Activated CD4-positive, alpha-beta T cell treated with anti-CD3 and anti-CD28 coated beads, Interleukin-2, amount 10 ng/mL, durations not matched to agents 24 days and 14 days (primary cell): Measurements from ENCODE around the gene NARS2. TPM values are rescaled to one million over a fixed set of nuclear protein-coding genes. Genes with fewer than 3 reads are reported as not detected.
"Not testable (repeated sequence)": the region's sequence is repeated elsewhere in the genome, so short reads cannot be mapped to it uniquely, and the experiment has no call there.

Experiments used
- DNase-seq: peaks from one replicate; pipeline ENCODE4 v3.0.0; 2022
- H3K27ac Mint-ChIP-seq: one replicate; pipeline ENCODE4 v1.8.0; 2022; ENCODE audit warnings: mild to moderate bottlenecking, mixed read lengths
- H3K27me3 Mint-ChIP-seq: one replicate; pipeline ENCODE4 v1.8.0; 2022; ENCODE audit warnings: mixed read lengths
- H3K36me3 Mint-ChIP-seq: one replicate; pipeline ENCODE4 v1.8.0; 2022; ENCODE audit warnings: low read depth, mild to moderate bottlenecking, mixed read lengths
- H3K4me1 Mint-ChIP-seq: one replicate; pipeline ENCODE4 v1.8.0; 2021; ENCODE audit warnings: mixed read lengths
- H3K4me3 Mint-ChIP-seq: one replicate; pipeline ENCODE4 v1.8.0; 2022; ENCODE audit warnings: mild to moderate bottlenecking, moderate library complexity, mixed read lengths
- H3K9me3 Mint-ChIP-seq: one replicate; pipeline ENCODE4 v1.8.0; 2021; ENCODE audit warnings: mixed read lengths
- intact Hi-C: fragments of 100-400 bp; cut with micrococcal nuclease; formaldehyde crosslinking; loops from one replicate; pipeline ENCODE4 v1.15.1; 2023
- total RNA-seq: library from RNA; stranded (reverse); gene quantifications from 2 replicates; pipeline ENCODE4 v1.2.3, GENCODE V29; 2022

The NARS2 gene
- total RNA-seq, 1 donor from 2014 or later, result 38.0 TPM

- intact Hi-C loops, result no loop called here
- no peak overlapping the region for H3K4me3 Mint-ChIP-seq
- DNase-seq, result no peak
- peaks cover 18% of the 10 kb centered on the region for H3K36me3 Mint-ChIP-seq
- no peak overlapping the region for H3K27ac Mint-ChIP-seq
- no peaks in the 10 kb centered on the region for H3K4me1 Mint-ChIP-seq
- H3K9me3 Mint-ChIP-seq, result no peaks in the 10 kb centered on the region
- no peaks in the 10 kb centered on the region for H3K27me3 Mint-ChIP-seq
These were observed 59.7 kb downstream of the NARS2 start for GRCh38 chr11:78514922-78515502.

- DNase-seq, intact Hi-C loops, H3K9me3 Mint-ChIP-seq, H3K4me3 Mint-ChIP-seq, H3K4me1 Mint-ChIP-seq, H3K27ac Mint-ChIP-seq, H3K27me3 Mint-ChIP-seq: not testable (repeated sequence)
- peaks cover 27% of the 10 kb centered on the region for H3K36me3 Mint-ChIP-seq
These were observed 61.6 kb downstream of the NARS2 start for GRCh38 chr11:78513085-78513484.

DNA sequence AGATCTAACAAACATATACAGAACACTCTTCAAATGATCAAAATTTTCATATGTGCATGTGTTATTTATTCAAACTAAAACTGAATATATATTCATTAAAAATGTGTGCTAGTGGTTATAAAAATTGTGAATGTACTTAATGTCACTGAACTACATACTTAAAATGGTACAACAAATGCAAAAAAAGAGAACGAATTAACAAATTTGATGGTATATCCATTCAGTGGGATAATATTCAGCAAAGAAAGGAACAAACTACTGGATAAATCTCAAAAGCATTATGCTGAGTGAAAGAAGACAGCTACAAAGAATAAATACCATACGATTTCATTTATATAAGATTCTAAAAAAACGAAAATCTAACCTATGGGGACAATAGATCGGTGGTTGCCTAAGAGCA, 64.1 kb downstream of the NARS2 start:
- intact Hi-C loops, result no loop called here
- no peak overlapping the region for H3K27ac Mint-ChIP-seq
- H3K9me3 Mint-ChIP-seq, result peaks cover 3% of the 10 kb centered on the region
- H3K27me3 Mint-ChIP-seq, result no peaks in the 10 kb centered on the region
- H3K4me1 Mint-ChIP-seq, result no peaks in the 10 kb centered on the region
- H3K4me3 Mint-ChIP-seq, result no peak overlapping the region
- DNase-seq, result no peak
- peaks cover 32% of the 10 kb centered on the region for H3K36me3 Mint-ChIP-seq

GRCh38 chr11:78510025-78510596, 64.6 kb downstream of the NARS2 start:
- no peak overlapping the region for H3K27ac Mint-ChIP-seq
- peaks cover 32% of the 10 kb centered on the region for H3K36me3 Mint-ChIP-seq
- H3K9me3 Mint-ChIP-seq, result peaks cover 3% of the 10 kb centered on the region
- no peak overlapping the region for H3K4me3 Mint-ChIP-seq
- H3K27me3 Mint-ChIP-seq, result no peaks in the 10 kb centered on the region
- no peak for DNase-seq
- intact Hi-C loops, result no loop called here
- peaks cover 2% of the 10 kb centered on the region for H3K4me1 Mint-ChIP-seq

GRCh38 chr11:78504708-78505107, 70.0 kb downstream of the NARS2 start:
- intact Hi-C loops, result no loop called here
- no peak for DNase-seq
- H3K4me1 Mint-ChIP-seq, result peaks cover 13% of the 10 kb centered on the region
- no peak overlapping the region for H3K4me3 Mint-ChIP-seq
- peaks cover 3% of the 10 kb centered on the region for H3K9me3 Mint-ChIP-seq
- H3K36me3 Mint-ChIP-seq, result peaks cover 26% of the 10 kb centered on the region
- H3K27me3 Mint-ChIP-seq, result no peaks in the 10 kb centered on the region
- H3K27ac Mint-ChIP-seq, result no peak overlapping the region

GRCh38 chr11:78504181-78504580, 70.5 kb downstream of the NARS2 start:
- Mint-ChIP-seq H3K27ac (no peak overlapping the region), H3K4me3 (no peak overlapping the region), H3K27me3 (no peaks in the 10 kb centered on the region), H3K4me1 (peaks cover 13% of the 10 kb centered on the region), H3K9me3 (peaks cover 3% of the 10 kb centered on the region), H3K36me3 (peaks cover 23% of the 10 kb centered on the region)
- no peak for DNase-seq
- intact Hi-C loops, result no loop called here

- H3K27me3 Mint-ChIP-seq, result no peaks in the 10 kb centered on the region
- peaks cover 12% of the 10 kb centered on the region for H3K36me3 Mint-ChIP-seq
- no peaks in the 10 kb centered on the region for H3K9me3 Mint-ChIP-seq
- no peak for DNase-seq
- no peak overlapping the region for H3K4me3 Mint-ChIP-seq
- intact Hi-C loops, result no loop called here
- H3K4me1 Mint-ChIP-seq, result peaks cover 10% of the 10 kb centered on the region
- no peak overlapping the region for H3K27ac Mint-ChIP-seq
These were observed 74.7 kb downstream of the NARS2 start for GRCh38 chr11:78499971-78500370.

- no peaks in the 10 kb centered on the region for H3K27me3 Mint-ChIP-seq
- H3K4me3 Mint-ChIP-seq, result no peak overlapping the region
- no peaks in the 10 kb centered on the region for H3K9me3 Mint-ChIP-seq
These were observed 77.4 kb downstream of the NARS2 start for GRCh38 chr11:78497293-78497692.

DNA sequence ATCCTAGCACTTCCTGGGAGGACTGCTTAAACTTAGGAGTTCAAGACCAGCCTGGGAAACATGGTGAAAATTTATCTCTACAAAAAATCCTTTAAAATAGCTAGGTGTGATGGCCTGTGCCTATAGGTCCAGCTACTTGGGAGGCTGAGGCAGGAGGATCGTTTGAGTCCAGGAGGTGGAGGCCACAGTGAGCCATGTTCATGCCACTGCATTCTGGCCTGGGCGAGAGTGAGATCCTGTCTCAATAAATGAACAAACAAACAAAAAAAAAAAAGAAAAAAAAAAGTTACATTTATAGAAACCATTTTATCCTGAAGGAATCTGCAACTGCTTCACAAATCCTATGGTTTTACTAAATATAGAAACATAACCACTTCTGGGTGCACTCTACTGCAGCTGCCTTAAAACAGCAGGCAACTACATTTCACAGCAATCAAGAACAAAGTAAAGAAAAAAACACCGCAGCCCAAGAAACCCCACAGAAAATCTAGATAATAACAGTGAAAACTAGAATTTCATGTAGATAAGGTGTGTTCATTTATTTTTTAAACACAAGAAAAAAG, 81.2 kb downstream of the NARS2 start:
- H3K27ac Mint-ChIP-seq, result no peak overlapping the region
- no peaks in the 10 kb centered on the region for H3K9me3 Mint-ChIP-seq
- no peak overlapping the region for H3K4me3 Mint-ChIP-seq
- no peaks in the 10 kb centered on the region for H3K27me3 Mint-ChIP-seq
- no peaks in the 10 kb centered on the region for H3K4me1 Mint-ChIP-seq
- intact Hi-C loops, result no loop called here
- peaks cover 13% of the 10 kb centered on the region for H3K36me3 Mint-ChIP-seq
- no peak for DNase-seq

More at GRCh38 chr11:78497293-78497692, 77.4 kb downstream of the NARS2 start:
- no peak overlapping the region for H3K27ac Mint-ChIP-seq
- DNase-seq, result no peak
- peaks cover 10% of the 10 kb centered on the region for H3K36me3 Mint-ChIP-seq
- H3K4me1 Mint-ChIP-seq, result peaks cover 3% of the 10 kb centered on the region
- intact Hi-C loops, result no loop called here

- H3K27me3 Mint-ChIP-seq, result no peaks in the 10 kb centered on the region
- no peak overlapping the region for H3K4me3 Mint-ChIP-seq
- H3K27ac Mint-ChIP-seq, result no peak overlapping the region
- H3K36me3 Mint-ChIP-seq, result peaks cover 13% of the 10 kb centered on the region
- no peak for DNase-seq
- H3K4me1 Mint-ChIP-seq, result no peaks in the 10 kb centered on the region
- H3K9me3 Mint-ChIP-seq, result no peaks in the 10 kb centered on the region
- intact Hi-C loops, result no loop called here
These were observed 81.7 kb downstream of the NARS2 start for GRCh38 chr11:78492973-78493372.

GRCh38 chr11:78489184-78489583, 85.5 kb downstream of the NARS2 start:
- Mint-ChIP-seq H3K36me3 (peaks cover 34% of the 10 kb centered on the region), H3K27ac (no peak overlapping the region), H3K27me3 (no peaks in the 10 kb centered on the region), H3K4me3 (no peak overlapping the region), H3K4me1 (peaks cover 2% of the 10 kb centered on the region), H3K9me3 (peaks cover 3% of the 10 kb centered on the region)
- no peak for DNase-seq
- intact Hi-C loops, result no loop called here

DNA sequence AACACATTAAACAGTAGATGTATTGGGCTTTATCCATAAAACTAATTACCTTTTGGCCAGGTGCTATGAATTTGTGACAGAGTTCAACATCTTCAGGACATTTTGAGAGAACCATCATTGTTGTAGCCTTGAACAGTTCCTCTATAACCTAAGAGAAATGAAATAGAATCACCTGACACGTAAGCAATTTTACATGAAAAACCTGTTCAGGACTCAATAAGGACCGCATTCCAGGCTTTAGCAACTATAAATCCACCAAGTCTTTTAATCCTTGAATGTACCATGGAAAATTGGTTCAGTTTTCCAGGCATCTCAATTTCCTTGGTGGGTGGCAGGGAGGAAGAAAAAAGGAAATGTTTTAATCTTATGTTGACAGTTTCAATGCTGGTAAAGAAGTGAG, 96.1 kb downstream of the NARS2 start:
- Mint-ChIP-seq H3K27ac (no peak overlapping the region), H3K27me3 (no peaks in the 10 kb centered on the region), H3K36me3 (peaks cover 38% of the 10 kb centered on the region), H3K9me3 (peaks cover 8% of the 10 kb centered on the region), H3K4me1 (peaks cover 2% of the 10 kb centered on the region), H3K4me3 (no peak overlapping the region)
- no peak for DNase-seq
- intact Hi-C loops, result no loop called here

DNA sequence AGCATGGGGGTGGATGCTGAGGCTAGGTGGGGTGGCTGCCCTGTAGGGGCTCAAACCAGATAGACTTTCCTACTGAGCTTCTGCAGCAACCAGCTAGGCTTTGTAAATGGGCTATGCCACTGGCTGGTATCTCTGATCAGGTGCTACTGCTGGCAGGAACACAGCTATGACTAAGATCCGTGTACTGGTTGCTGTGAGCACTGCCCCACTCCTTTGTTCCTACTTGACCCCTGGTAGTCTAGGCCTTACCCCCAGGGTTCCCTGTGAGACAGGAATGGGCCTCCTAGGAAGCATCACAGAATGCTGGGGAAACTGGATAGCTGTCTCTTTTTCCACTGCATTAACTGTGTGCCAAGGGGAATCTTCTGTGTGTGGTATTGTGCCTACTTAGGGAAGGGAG, 98.6 kb downstream of the NARS2 start:
- H3K4me3 Mint-ChIP-seq, result no peak overlapping the region
- H3K27me3 Mint-ChIP-seq, result no peaks in the 10 kb centered on the region
- peaks cover 32% of the 10 kb centered on the region for H3K36me3 Mint-ChIP-seq
- H3K9me3 Mint-ChIP-seq, result peaks cover 8% of the 10 kb centered on the region
- intact Hi-C loops, result no loop called here
- no peak overlapping the region for H3K27ac Mint-ChIP-seq
- peaks cover 3% of the 10 kb centered on the region for H3K4me1 Mint-ChIP-seq
- DNase-seq, result no peak

DNA sequence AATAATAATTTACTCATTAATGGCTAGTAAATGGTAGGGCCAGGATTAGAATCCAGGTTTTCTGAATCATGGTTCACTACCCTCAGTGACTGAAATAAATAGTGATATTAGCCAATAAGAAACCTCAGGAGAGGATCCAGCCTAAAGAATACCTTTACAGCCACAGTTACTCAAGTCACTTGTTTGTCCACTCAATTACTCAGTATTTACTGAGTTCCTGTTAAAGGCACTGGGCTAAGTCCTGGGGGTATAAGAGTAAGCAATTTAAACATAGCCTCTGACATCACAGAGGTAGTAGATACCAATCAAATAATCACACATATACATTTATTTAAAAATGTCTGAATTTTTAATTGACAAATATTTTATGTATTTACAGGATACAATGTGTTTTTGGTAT, 100.2 kb downstream of the NARS2 start:
- DNase-seq, result no peak
- peaks cover 31% of the 10 kb centered on the region for H3K36me3 Mint-ChIP-seq
- H3K4me3 Mint-ChIP-seq, result no peak overlapping the region
- H3K27me3 Mint-ChIP-seq, result no peaks in the 10 kb centered on the region
- no peak overlapping the region for H3K27ac Mint-ChIP-seq
- peaks cover 8% of the 10 kb centered on the region for H3K4me1 Mint-ChIP-seq
- intact Hi-C loops, result no loop called here
- H3K9me3 Mint-ChIP-seq, result peaks cover 8% of the 10 kb centered on the region

DNA sequence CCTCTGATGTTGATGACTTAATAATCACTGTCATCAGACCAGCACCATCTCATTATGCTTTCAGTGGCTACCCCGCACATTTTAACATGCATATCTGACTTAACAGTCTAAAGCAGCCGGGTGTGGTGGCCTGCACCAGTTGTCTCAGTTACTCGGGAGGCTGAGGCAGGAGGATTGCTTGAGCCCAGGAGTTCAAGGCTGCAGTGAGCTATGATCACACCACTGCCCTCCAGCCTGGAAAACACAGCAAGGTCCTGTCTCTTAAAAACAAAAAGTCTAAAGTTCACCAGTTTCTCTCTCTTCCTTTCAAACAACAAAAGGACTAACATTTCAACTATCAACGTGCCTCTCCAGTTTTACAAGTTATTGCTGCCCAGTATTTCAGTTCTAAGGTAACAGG, 101.8 kb downstream of the NARS2 start:
- intact Hi-C loops, result no loop called here
- Mint-ChIP-seq H3K36me3 (peaks cover 28% of the 10 kb centered on the region), H3K27ac (no peak overlapping the region), H3K4me1 (peaks cover 9% of the 10 kb centered on the region), H3K9me3 (peaks cover 8% of the 10 kb centered on the region), H3K27me3 (no peaks in the 10 kb centered on the region), H3K4me3 (no peak overlapping the region)
- no peak for DNase-seq
